Measurements from ENCODE around the gene GFAP.

GFAP gene

GRCh38 chr17:44909681-44910144 lies 5.6 kb downstream of the GFAP start:
- POLR2A ChIA-PET, result interaction anchor here (3.8 kb wide), 1 partner anchor 9 kb away, joined by 37 read pairs; the partner anchor contains the start of gene EFTUD2
- no peak for TF ChIP-seq FOXK2 (IDR thresholded peaks at IDR 0.05)
- no peak for TF ChIP-seq FOXA1 (IDR thresholded peaks at IDR 0.05)
- no peak for TF ChIP-seq ELF4 (IDR thresholded peaks at IDR 0.05)
- no peak for TF ChIP-seq LEF1 (IDR thresholded peaks at IDR 0.05; ENCODE audit: borderline replicate concordance)
- no peak for TF ChIP-seq TARDBP (IDR thresholded peaks at IDR 0.05)
- no peak for TF ChIP-seq HDGF (IDR thresholded peaks at IDR 0.05; ENCODE audit: borderline replicate concordance)
- TF ChIP-seq SUZ12 (IDR thresholded peaks at IDR 0.05), result no peak
- TF ChIP-seq FOXM1 (IDR thresholded peaks at IDR 0.05; ENCODE audit: borderline replicate concordance), result no peak
- TF ChIP-seq NFRKB (IDR thresholded peaks at IDR 0.05), result no peak
- TF ChIP-seq BHLHE40 (IDR thresholded peaks at IDR 0.05; ENCODE audit: borderline replicate concordance), result no peak
- no peak for TF ChIP-seq L3MBTL2 (conservative IDR thresholded peaks at IDR 0.05)
- CTCF ChIA-PET, result interaction anchor here (0.6 to 2.3 kb wide), 3 partner anchors 8 to 591 kb away, joined by 4 to 16 read pairs (median 4); no protein-coding TSS in a partner anchor
- DNase-seq (ENCODE audit: extremely low spot score), result no peak

GRCh38 chr17:44908761-44909326 lies 6.5 kb downstream of the GFAP start:
- POLR2A ChIA-PET, result interaction anchor here (3.8 kb wide), 1 partner anchor 8 kb away, joined by 37 read pairs; the partner anchor contains the start of gene EFTUD2
- no peak for DNase-seq (ENCODE audit: extremely low spot score)
- CTCF ChIA-PET, result no interaction called here
- TF ChIP-seq SP1 (IDR thresholded peaks at IDR 0.05) (no peak), TARDBP (IDR thresholded peaks at IDR 0.05) (no peak), FOXK2 (IDR thresholded peaks at IDR 0.05) (no peak), HDGF (IDR thresholded peaks at IDR 0.05; ENCODE audit: borderline replicate concordance) (no peak), FOXM1 (IDR thresholded peaks at IDR 0.05; ENCODE audit: borderline replicate concordance) (no peak), NFRKB (IDR thresholded peaks at IDR 0.05) (no peak), CTBP1 (IDR thresholded peaks at IDR 0.05; ENCODE audit: borderline replicate concordance) (no peak), ARNT (IDR thresholded peaks at IDR 0.05) (no peak), BHLHE40 (IDR thresholded peaks at IDR 0.05; ENCODE audit: borderline replicate concordance) (no peak), SUZ12 (IDR thresholded peaks at IDR 0.05) (no peak), FOXA1 (IDR thresholded peaks at IDR 0.05) (no peak), LEF1 (IDR thresholded peaks at IDR 0.05; ENCODE audit: borderline replicate concordance) (no peak), L3MBTL2 (conservative IDR thresholded peaks at IDR 0.05) (no peak), PKNOX1 (IDR thresholded peaks at IDR 0.05) (no peak), ZNF384 (IDR thresholded peaks at IDR 0.05) (no peak), ELF4 (IDR thresholded peaks at IDR 0.05) (no peak)

GRCh38 chr17:44907729-44908470 lies 7.4 kb downstream of the GFAP start:
- ChIA-PET CTCF (interaction anchor here (1.2 to 1.3 kb wide), 2 partner anchors 114 to 228 kb away, joined by 3 to 5 read pairs; partner anchors contain the start of gene ACBD4), POLR2A (interaction anchor here (0.8 kb wide), 1 partner anchor 9 kb away, joined by 3 read pairs; the partner anchor contains the start of gene EFTUD2)
- DNase-seq (ENCODE audit: extremely low spot score), result no peak
- TF ChIP-seq CTBP1 (IDR thresholded peaks at IDR 0.05; ENCODE audit: borderline replicate concordance), result no peak
- no peak for TF ChIP-seq SP1 (IDR thresholded peaks at IDR 0.05)
- TF ChIP-seq SUZ12 (IDR thresholded peaks at IDR 0.05), result no peak
- no peak for TF ChIP-seq NFRKB (IDR thresholded peaks at IDR 0.05)
- TF ChIP-seq BHLHE40 (IDR thresholded peaks at IDR 0.05; ENCODE audit: borderline replicate concordance), result no peak
- TF ChIP-seq HDGF (IDR thresholded peaks at IDR 0.05; ENCODE audit: borderline replicate concordance), result no peak
- no peak for TF ChIP-seq ARNT (IDR thresholded peaks at IDR 0.05)
- no peak for TF ChIP-seq LEF1 (IDR thresholded peaks at IDR 0.05; ENCODE audit: borderline replicate concordance)
- no peak for TF ChIP-seq FOXA1 (IDR thresholded peaks at IDR 0.05)

GRCh38 chr17:44906763-44907728 lies 8.3 kb downstream of the GFAP start:
- no peak for DNase-seq (ENCODE audit: extremely low spot score)
- ChIA-PET POLR2A (interaction anchor here (0.8 kb wide), 1 partner anchor 8 kb away, joined by 3 read pairs; the partner anchor contains the start of gene EFTUD2), CTCF (interaction anchor here (1.2 to 1.3 kb wide), 2 partner anchors 115 to 228 kb away, joined by 3 to 5 read pairs; partner anchors contain the start of gene ACBD4)
- TF ChIP-seq BHLHE40 (IDR thresholded peaks at IDR 0.05; ENCODE audit: borderline replicate concordance) (no peak), FOXK2 (IDR thresholded peaks at IDR 0.05) (no peak), CTBP1 (IDR thresholded peaks at IDR 0.05; ENCODE audit: borderline replicate concordance) (no peak), L3MBTL2 (conservative IDR thresholded peaks at IDR 0.05) (no peak)

- CTCF ChIA-PET, result no interaction called here
- DNase-seq (ENCODE audit: extremely low spot score), result no peak
- POLR2A ChIA-PET, result no interaction called here
Measured at GRCh38 chr17:44906010-44906646, 9.2 kb downstream of the GFAP start.

More at GRCh38 chr17:44906010-44906646, 9.2 kb downstream of the GFAP start:
- TF ChIP-seq TARDBP (IDR thresholded peaks at IDR 0.05) (no peak), FOXA1 (IDR thresholded peaks at IDR 0.05) (no peak), LEF1 (IDR thresholded peaks at IDR 0.05; ENCODE audit: borderline replicate concordance) (no peak), BHLHE40 (IDR thresholded peaks at IDR 0.05; ENCODE audit: borderline replicate concordance) (no peak), FOXK2 (IDR thresholded peaks at IDR 0.05) (no peak), FOXM1 (IDR thresholded peaks at IDR 0.05; ENCODE audit: borderline replicate concordance) (no peak), ARNT (IDR thresholded peaks at IDR 0.05) (no peak), L3MBTL2 (conservative IDR thresholded peaks at IDR 0.05) (no peak), PKNOX1 (IDR thresholded peaks at IDR 0.05) (no peak), CTBP1 (IDR thresholded peaks at IDR 0.05; ENCODE audit: borderline replicate concordance) (no peak)
